ENCODE results near the gene DYNLL2.
"Not testable (repeated sequence)": the region's sequence is repeated elsewhere in the genome, so short reads cannot be mapped to it uniquely, and the experiment has no call there.

The DYNLL2 gene

GRCh38 chr17:58107306-58107705 is 24.1 kb downstream of the DYNLL2 start:
- DNase-seq (ENCODE audit: low spot score) = no peak

- no peak for DNase-seq (ENCODE audit: low spot score)
Measured at GRCh38 chr17:58109197-58109596, 26.0 kb downstream of the DYNLL2 start.

DNA sequence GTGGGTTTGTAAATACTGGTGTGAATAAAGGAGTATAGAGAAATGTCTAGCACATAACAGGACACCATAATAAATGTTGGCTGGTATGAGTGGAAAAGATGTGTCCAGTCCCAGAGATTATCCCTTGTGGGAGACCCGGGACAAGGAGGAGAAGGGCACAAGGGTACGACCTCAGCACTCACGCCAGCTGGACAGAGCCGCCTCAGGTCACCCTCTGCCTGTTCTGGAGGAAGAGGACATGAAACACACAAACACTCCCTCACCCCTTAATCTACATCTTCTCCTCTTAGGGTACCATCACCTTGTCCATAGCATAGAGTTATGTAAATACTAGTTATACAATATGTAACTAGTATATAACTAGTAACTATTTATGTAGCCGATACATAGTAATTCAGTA is 26.8 kb downstream of the DYNLL2 start:
- no peak for DNase-seq (ENCODE audit: low spot score)

GRCh38 chr17:58111676-58112075 is 28.5 kb downstream of the DYNLL2 start:
- DNase-seq (ENCODE audit: low spot score) = no peak

- peak; percentile 81 for DNase-seq (ENCODE audit: low spot score)
Measured at GRCh38 chr17:58112970-58113631, 29.9 kb downstream of the DYNLL2 start.

DNA sequence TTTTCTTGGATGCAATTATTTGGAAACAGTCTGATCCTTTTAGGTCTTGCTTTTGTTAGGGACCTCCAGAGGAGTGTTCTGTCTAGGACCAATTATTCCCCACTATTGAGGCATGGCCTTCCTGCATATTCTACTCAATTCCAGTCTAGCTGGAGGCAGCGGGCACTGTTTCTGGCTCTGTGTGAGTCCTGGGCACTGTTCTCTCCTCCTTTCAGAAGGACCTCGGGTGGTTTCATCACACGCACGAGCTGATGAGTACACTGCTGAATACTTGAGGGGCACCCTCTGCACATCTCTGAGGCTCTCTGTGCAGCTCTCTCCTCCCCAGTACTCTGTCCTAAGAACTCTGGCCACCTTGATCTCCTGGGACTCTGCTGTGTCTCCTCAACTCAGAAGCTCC is 30.7 kb downstream of the DYNLL2 start:
- DNase-seq (ENCODE audit: low spot score) = no peak

GRCh38 chr17:58117382-58117781 is 34.2 kb downstream of the DYNLL2 start:
- no peak for DNase-seq (ENCODE audit: low spot score)

GRCh38 chr17:58119491-58119890 is 36.3 kb downstream of the DYNLL2 start:
- no peak for DNase-seq (ENCODE audit: low spot score)

DNA sequence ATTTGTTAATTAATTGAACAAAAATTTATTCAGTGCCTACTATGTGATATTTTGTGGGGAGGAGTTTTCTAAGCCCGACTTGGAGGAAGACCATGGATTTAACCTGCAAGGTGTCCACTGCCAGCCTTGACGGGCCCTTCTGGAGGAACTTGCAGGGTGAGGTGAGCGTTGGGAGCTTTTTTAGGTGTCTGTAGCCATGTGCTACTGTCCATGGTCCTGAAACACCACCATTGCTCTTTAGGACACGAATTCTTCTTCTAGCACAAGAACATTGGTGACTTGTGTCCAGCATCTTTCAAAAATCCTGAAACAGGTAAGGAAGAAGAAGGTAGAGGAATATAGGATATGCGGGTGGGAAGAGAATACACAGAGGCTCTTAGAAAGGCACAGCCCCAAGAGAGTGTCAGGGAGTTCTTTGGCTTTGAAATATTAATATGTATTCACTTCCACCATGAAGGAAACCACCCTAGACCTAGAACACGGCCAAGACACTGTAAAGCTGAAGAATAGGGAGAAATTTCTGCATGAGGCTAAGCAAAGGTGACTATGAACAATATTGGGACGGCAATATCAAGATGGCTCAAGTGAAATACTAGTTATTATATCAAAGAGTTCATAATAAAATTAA is 37.1 kb downstream of the DYNLL2 start:
- peak; percentile 56 for DNase-seq (ENCODE audit: low spot score)

DNA sequence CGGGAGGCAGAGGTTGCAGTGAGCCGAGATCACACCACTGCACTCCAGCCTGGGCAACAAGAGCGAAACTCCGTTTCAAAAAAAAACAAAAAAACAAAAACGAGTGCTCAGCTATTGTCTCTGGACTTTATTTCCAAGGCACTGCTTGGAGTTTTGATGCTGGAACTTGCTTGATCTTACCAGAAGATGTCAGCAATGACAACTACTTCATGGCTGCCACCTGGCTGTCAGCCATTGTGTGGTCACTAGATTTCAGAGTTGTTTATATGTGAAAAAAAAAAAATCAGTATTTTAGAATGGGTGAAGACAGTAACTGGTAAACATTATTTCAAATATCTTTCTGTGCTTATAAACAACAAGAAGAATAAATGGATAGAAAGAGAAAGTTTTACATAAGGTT is 38.7 kb downstream of the DYNLL2 start:
- peak; percentile 17 for DNase-seq (ENCODE audit: low spot score)

DNA sequence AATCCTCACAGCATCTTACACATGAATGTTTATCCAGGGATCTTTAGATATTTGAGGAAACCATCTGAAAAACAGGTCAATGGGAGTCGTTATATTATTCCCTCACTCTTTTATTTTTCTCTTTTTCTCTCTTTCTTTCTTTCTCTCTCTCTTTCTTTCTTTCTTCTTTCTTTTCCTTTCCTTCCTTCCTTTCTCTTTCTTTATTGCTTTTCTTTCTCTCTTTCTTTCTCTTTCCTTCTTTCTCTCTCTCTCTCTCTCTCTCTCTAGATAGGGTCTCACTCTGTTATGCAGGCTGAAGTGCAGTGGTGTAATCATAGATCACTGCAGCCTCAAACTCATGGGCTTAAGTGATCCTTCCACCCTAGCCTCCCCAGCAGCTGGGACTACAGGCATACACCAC is 44.6 kb downstream of the DYNLL2 start:
- no peak for DNase-seq (ENCODE audit: low spot score)

GRCh38 chr17:58132697-58133096 is 49.5 kb downstream of the DYNLL2 start:
- not testable (repeated sequence) for DNase-seq (ENCODE audit: low spot score)

DNA sequence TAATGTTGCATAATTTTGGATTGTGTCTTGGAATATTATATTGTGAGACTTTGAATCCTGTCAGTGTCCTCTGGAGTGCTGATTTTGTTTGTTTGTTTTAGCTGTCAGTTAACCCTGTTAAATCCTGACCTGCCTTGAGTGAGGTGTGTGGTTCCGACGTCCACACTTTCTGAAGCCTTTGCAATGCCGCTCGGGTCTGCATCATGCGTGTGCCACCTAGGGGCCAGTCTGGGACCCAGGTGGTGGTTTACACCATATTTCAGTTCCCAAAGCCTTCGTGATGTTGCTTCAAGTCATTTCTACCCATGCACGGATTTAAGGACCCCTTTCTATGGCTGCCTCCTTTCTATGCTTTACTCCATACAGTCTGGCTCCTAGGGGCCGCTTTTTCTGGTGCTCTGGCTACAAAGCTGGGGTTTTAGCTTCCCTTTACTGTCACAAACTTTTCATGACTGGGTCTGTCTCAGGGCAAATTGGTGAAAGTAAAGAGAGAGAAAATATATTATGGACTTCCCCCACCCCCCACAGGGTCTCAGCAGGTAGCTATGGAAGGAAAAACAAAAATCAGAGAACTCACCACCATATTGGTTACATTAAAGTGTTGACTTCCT is 53.6 kb downstream of the DYNLL2 start:
- no peak for DNase-seq (ENCODE audit: low spot score)

- DNase-seq (ENCODE audit: low spot score) = no peak
Measured at GRCh38 chr17:58141505-58141904, 58.3 kb downstream of the DYNLL2 start.

DNA sequence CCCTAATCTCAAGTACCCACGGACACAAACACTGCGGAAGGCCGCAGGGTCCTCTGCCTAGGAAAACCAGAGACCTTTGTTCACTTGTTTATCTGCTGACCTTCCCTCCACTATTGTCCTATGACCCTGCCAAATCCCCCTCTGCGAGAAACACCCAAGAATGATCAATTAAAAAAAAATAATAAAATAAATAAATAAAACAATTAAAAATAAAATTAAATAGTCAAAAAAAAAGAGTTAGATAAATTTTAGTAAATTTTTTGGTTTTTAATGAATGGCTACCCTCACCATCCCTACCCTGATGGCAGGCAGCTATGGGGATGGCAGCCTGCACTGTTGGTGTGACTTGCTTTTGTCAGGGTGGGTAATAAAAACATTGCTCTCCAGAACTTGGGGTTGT is 60.1 kb downstream of the DYNLL2 start:
- DNase-seq (ENCODE audit: low spot score) = not testable (repeated sequence)

- no peak for DNase-seq (ENCODE audit: low spot score)
Measured at GRCh38 chr17:58144801-58145200, 61.6 kb downstream of the DYNLL2 start.
